ENCODE results near the gene TMEM269.

Gene TMEM269, protein sequence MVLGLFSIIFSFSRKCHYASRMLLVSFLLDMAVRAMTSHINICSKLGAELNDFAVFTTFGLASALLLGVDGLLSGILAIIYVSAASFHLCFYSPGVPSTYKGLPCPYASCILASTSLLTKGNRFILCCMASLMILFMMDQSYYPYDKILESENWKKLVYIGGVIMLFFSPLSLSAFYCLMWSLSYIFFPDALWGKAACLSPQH

DNA sequence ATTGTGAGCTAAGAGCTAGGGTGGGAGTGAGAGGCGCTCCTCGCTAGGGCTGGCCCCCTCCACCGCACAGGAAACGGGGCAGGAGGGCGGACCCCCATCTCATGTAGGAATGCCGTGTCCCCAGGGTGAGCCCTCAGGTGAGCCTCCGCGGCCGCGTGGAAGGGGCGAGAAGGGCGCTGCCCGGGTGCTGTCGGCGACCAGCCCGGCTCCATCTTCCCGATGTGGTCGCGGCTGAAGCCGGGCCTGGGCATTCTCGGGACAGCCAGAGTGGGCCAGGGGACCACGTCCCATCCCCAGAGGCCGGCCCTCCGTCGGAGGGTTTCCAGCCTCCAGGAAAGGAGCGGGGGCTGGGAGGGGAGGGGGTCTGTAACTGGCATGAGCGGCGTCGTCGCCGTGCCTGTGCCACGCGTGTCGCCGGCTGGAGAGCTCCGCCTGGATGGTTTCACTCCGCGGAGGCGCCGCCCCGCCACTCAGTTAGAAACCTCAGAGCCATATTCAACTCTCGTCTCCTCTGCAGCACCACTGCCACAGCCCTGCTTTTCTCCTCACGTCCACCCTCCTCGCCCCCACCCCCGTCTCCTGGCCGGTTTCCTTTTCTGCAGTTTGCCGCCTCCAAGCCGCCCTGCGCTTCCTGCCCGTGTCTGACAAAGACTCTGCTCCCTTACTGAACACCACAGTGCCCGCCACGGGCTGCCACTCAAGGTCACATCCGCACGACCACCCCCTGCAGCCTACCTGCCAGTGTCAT is at the start of gene TMEM269:
TMEM269 (plus strand) TSS at position 46 of the 748 bp plus-strand sequence. CDS start 4,903 bp downstream, outside the sequence.
- no peak for DNase-seq (ENCODE audit: low read depth)

DNA sequence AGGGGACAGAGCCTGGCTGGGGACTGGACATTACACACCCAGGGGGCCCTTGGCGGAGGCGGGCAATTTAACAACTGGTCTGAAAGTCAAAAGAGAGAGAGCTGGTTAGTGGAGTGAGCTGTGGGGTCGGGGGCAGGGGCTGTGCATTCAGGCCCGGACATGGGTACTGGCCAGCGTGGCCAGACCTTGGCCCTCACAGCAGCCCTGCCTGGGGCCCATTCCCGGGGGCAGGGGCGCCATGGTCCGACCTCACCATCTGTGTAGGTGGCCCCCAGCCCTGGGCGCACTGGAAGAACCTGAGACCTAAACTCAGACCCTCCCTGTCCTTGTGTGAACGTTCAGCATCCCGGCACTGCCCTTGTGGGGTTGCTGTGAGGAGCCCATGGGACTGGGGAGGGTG is 49.7 kb upstream of the TMEM269 start:
- no peak for DNase-seq (ENCODE audit: low read depth)

DNA sequence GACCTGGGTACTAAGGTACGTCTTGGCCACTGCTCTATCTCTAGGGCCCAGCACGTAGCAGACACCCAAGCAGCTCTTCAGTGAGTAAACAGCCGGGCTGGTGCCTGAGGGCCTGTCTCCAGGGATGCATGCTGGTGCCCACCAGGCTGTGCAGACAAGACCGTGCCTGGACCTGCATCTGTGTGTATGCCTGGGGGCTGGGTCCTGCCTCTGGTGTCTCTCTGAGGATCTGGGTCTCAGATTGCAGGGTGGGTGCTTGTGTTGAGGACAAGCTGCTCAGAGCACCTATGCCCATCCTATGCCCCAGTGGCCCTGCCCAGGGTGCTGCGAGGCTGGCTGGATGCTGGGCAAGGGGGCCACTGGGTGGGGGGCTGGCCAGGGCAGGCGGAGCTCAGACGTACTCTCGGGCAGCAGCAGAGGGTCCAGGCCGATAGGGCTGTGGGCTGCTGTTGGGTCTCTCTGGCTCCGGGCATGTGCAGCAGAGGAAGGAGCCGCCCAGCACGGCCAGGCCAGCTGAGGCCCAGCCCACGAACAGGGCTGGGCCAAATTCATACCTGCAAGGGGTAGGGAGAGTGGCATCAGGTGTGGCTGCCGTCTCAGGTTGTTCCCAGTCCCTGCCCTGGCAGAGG is 49.2 kb upstream of the TMEM269 start:
- no peak for DNase-seq (ENCODE audit: low read depth)

DNA sequence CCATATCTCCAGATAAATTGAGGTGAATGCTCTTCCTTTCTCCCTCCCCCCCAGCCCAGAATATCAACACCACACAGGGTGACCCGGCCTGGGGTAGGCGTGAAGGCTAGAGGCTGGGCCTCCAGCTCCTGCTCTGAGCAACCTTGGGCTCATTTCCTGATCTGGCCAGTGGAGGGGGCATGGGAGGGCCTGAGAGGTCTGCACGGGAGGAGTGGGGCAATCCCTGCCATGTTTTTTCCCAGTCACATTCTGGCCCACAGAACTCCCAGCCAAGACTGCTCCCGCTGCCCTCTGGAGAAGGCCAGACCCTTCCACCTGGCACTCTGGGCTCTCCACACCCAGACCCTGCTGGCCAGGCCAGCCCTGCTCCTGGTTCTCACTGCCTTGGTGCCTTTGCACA is 48.6 kb upstream of the TMEM269 start:
- no peak for DNase-seq (ENCODE audit: low read depth)

DNA sequence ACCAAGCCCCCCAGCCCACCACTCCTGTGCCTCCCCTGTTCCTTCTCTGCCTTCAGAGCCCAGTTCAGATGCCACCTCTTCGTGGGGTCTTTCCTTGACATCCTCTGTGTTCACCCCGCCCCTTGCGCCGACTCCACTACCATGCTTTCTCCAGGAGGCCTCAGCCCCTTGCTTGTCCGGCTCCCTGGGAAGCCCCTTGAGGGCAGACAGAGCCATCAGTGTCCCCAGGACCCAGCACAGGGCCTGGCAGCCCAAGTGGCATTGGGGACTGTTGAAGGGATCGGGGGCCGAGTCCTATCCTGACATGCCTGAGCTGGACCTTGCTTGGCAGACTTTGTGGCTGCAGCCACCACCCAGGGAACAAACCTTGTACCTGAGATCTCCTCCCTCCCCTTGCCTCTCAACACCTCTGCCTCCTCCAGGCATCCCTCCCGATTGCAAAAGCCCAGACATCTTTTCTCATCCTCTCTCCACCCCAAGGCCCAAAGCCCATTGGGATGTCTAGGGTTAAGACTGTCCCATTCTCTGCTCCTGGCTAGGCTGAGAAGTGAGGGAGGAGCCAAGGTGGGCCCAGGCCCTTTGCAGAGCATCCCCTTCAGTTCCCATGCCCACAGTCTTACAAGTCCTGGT is 48.1 kb upstream of the TMEM269 start:
- no peak for DNase-seq (ENCODE audit: low read depth)

DNA sequence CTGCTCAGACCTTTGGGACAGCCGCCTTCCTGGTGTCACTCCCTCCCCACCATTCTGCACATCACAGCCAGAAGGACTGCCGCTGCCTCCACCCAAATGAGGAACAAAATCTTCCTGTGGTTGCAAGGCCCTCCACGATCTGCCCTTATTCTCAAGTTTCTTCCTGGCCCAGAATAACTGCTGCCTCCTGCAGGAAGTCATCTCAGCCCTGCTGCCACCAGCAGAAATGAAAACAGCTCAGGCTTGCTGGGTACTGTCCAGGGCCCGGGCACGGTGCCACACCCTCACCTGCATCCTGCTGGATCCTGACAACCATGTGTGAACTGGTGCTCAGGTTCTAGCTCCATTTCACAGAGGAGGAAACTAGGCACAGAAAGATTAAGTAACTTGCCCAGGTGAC is 47.5 kb upstream of the TMEM269 start:
- no peak for DNase-seq (ENCODE audit: low read depth)

DNA sequence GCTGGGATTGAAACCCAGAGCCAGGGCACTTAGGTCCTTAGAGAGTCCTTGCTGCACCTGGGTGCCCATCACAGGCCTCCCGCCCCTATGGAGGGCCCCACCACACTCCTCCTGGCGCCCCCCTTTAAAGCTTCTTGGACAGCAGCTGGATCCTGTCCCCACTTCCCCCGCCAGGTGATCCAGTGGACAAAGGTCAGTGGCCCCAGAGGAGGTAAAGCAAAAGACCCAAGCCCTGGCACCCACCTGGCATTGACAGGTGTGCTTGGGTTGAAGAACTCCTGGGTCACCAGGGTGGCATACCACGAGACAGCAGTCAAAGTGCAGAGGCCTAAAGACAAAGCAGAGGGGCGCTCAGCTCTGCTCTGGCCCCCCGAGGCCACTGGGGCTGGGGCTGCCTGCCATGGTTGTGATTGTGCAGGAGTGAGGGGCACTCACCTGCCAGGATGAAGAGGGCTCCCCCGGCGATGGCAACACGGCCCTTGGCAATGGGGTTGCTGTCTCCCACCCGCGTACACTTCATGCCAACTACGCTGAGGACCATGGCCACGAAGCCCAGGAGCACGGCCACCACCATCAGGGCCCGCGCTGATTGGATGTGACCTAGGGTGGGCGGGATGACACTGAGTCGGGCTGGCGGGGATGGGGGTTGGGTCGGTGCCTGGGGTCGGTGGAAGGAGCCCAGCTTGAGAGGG is 46.7 kb upstream of the TMEM269 start:
- DNase-seq (ENCODE audit: low read depth), result no peak

DNA sequence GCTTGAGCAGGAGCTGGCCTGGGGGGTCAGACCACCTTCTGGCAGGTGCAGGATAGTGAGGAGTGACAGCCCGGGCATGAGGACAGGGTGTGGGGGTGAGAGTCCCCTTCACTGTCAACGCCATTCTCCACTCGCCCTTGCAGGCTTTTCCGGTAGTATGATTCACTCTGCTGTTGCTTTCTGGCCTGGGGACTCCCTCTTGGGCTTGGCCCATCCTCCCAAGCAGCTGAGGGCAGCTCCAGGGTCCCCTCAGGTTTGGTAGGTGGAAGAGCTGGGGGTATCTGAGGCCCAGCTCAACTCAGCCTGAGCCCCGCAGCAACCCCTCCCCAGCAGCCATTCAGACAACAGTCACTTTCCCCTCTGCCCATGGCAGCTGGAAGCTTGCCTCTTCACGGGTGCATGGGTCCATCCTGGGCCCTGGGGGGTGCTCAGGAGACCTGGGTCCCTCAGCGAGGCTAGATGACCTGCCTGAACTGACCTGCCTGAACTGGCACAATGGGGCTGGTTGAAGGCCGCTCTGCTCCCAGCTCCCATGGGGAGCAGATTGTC is 46.0 kb upstream of the TMEM269 start:
- DNase-seq (ENCODE audit: low read depth), result no peak

DNA sequence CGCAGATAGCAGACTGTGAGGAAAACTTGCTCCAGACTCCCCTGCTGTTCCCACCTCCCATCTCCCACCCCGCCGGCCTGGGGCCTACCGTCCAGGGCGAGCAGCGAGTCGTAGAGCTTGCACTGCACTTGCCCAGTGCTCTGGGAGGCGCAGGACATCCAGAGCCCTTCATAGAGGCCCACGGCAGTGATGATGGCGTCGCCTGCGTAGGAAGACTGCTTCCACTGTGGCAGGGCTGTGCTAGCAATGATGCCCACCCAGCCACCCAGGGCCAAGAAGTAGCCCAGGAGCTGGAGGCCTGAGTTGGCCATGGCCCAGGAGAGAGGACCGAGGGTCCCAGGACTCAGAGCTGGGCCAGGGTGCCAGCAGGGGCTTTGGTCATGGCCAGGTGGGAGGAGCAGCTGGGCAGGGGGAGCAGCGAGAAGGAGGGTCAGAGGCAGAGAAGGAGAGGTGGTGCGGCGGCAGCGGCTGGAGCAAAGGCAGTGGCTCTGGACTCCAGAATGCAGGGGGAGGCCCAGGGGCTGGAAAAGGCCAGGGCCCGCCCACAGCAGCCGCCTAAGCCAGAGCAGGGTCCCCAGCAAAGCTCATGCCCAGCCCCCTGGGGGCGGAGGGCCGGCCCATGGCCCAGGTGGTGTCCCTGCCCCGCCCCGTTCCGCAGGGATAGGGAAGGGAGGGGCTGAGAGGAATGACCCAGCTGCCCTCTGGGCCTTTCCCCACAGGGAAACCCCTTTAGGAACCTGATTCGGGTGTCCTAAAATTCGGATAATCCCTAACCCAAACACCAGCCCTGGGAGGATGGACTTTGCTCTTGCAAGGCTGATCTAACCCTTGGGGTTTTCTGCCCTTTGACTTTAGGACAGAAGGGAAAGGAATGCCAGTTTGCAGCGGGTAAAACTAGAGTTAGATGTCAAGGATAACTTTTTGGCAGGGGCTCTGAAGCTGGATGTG is 44.8 kb upstream of the TMEM269 start, which contains the start of gene CLDN19:
CLDN19 (minus strand) TSS at position 484 of the 948 bp plus-strand sequence; CDS start at position 311, 173 bp downstream.
- no peak for DNase-seq (ENCODE audit: low read depth)

DNA sequence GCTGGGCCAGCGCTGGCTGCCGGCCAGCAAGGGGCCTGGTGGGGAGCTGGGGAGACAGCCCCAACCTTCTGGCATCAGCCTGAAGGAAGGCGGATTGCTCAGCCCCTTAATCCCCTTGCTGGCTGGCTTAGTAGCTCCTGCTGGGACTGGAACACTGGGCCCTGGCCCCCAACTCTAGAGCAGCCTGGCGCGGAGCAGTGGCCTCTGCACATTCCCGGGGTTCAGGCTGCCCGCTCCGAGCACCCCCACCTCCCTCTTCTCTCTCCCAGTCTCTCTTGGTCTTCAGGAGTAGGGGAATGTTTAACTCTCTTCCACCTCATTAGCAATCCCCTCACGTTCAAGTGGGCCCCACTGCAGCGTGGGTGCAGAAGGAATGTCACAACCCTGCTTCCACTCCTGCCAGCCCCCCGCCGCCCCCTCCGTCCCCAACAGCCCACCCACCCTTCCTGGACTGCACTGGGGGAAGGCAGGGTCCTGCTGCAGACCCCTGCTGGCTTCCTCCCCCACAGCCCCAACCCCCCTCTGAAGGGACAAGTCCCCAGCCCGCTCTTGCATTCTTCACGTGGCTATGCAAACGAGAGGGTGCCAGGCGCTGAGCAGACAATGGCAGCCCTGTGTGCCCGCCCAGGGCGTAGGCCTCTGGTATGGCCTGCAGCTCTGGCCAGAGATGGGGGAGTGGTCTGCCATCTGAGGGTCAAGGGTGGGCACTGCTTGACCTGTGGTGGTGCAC is 43.8 kb upstream of the TMEM269 start:
- no peak for DNase-seq (ENCODE audit: low read depth)

DNA sequence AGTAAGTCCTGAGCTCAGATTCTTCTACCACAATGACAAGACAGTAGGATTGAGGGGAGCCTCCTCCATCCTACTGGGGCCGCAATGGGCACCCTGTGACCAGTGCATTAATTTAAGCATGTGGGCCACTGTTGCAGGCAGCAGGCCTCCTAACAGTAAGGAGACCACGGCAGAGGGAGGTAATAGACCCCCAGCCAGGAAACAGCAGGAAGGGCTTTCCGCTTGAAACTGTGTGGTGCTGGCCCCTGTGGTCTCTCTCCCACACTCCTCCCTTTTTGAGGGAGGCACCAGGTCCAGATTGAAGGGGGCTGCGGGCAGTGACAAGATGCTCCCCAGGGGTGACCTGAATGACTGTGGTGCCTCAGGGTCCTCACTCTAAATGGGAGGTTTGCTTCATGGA is 43.1 kb upstream of the TMEM269 start:
- no peak for DNase-seq (ENCODE audit: low read depth)

DNA sequence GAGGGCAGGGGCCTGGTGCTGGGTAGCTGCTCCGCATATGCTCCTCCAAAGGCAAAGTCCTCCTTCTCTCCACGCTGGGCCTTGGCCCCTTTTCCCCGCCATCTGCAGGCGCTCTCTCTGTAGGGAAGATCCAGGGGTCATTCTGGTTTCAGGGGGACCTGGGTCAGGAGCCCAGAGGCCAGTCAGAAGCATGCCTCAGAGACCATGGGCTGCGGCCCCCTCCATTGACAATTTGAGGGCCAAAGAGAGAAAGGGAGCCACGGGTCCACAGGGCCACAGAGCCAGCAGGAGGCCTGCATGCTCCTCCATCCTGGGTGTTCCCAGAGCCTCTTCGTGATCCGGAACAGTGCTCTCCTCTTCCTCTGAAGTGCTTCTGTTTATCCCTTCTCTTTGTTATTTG is 42.6 kb upstream of the TMEM269 start:
- no peak for DNase-seq (ENCODE audit: low read depth)

DNA sequence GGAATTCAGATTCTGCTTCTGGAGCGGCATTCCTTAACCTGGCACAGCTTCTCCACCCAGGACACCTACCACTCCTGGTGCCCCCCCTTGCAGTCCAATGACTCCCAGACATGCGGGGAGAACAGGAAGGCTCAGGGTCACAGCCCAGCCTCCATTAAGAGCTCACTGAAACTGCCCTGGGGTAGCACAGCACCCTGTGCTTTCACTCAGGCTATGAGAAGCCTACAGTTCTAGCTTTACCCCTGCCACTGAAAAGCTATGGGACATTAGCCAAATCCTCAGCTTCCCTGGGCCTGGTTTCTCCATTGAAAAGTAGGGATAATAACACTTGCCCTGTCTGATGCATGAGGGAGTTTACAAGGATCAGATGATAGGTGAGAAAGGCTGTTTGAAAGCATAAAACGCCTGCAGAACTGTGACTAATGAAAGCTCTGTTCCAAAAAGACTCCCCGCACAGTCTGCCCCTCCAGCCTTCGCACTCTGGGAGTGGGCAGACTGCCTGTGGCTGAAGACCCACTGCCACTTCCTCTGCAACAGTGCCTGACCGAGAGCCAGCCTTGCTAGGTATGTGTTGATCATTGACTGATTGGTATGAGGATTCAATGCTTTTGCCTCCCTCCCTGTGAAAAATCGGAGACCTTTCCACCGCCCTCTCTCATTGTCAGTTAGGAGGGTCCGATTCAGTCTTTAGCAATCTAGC is 42.0 kb upstream of the TMEM269 start:
- DNase-seq (ENCODE audit: low read depth), result no peak

DNA sequence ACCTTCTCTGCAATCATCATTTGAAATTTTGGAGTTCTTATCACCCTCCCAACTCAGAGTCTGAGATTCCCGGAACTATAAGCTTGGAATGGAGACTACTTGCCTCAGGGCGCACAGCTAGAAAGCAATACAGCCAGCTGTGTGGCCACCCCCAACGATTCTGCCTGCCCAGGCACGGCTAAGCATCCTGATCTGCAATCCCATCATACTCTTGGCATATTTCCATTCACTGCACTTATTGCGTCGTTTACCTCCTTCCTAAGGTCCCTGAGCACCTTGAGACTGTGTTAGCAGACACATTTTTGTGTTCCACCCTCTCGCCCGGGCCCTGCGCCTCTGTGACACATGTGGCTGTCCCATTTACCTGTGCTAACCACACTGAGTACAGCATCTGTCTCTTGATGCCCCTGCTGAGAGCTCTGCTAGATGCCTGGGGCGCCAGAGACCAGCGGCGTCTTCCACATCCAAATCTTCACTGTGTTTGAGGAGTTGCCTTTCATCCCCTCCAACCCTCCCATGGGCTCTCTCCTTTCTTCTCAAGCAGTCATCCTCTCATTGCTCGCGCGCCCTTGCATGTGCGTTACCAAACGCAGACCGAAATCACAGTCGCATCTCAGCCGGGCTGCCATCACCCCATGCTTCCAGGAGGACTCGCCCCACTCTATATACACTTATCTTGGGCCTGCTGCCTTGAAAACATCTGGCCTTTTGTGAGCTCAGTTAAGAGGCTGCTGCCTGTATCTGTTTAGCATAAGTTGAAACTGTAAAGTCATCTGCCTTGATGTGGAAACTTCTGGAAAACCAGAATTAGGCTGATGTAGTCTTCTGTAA is 41.3 kb upstream of the TMEM269 start:
- DNase-seq (ENCODE audit: low read depth), result no peak

DNA sequence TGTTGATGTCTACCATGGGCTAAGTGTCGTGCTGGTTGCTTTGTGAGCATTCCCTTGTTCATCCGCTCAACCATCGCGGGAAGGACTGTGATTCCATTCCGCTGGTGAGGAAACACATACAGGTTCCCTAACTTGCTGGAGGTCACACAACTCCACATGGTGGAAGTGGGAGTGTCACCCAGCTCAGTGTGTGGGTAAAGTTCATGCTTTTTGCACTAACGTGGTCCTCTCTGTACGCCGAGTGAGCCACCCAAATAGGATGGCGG is 40.7 kb upstream of the TMEM269 start:
- no peak for DNase-seq (ENCODE audit: low read depth)

DNA sequence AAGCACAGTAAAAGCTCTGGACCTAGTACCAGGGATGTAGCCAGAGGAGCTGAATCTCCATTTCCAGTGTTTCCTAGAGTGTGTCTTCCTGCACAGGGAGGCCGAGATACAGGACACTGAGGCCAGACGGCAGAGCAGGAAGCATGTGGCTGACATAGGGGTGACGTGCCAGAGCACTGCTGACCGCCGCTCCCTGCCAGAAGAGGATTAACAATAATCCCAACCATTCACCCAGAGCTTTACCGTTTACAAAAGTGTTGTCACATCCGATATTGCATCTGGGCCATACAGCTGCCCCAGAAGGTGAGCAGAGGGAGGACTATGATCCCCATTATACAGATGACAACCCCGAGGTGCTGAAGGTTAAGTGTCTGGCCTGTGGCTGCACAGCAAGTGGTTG is 38.9 kb upstream of the TMEM269 start:
- no peak for DNase-seq (ENCODE audit: low read depth)

DNA sequence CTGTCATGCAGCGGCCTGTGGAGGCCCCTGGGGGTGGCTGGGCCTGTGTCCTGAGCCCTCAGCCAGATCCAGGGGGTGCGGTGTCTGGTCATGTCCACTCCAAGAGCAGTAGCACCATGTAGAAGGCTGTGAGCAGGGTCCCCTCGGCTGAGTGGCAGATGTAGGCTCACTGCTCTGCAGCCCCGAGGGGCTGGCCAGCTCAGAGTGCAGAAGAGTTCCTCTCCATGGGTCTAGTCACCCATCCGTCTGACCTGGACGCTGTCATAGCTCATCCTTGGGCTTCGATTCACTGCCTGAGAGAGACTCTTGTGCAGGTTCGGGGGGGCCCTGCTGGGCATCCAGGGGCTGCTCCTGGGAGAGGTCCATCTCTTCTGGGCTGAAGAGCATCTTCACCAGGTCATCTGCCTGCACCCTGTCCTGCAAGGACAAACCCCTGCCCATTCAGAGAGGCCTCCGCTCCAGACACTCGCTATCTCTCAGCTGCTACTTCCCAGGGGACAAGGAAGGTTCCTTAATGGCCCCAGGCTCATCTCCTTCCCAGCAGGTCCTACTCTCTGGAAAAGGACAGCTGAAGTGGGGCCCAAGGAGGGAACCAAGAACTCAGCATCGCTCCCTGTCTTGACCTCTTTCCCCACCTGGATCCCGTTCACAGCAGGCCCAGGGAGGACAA is 38.2 kb upstream of the TMEM269 start:
- no peak for DNase-seq (ENCODE audit: low read depth)

DNA sequence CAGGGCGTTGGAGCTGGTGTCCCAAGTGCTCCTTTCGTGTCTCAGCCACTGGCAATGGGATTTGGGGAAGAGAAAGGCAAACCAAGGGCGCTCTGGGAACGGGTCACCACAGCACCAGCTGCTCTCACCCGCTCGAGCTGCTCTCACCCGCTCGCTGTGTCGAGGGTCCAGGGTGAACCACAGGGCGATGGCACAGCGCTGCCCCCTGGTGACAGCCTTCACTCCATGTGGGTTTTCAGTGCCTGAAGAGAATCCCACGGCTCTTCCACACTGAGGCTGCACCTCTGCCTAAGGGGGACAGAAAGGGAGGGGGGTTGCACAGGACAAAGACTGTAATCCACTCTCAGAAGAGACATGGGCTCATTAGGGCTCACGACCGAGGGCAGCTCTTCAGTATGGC is 37.7 kb upstream of the TMEM269 start:
- no peak for DNase-seq (ENCODE audit: low read depth)

All from non-pigmented ciliary epithelial cell (primary cell).